ENCODE data around the gene TSPAN33.

- no peak for TF ChIP-seq ZC3H4 (CRISPR knock-in tag; IDR thresholded peaks at IDR 0.05; ENCODE audit: borderline replicate concordance)
- TF ChIP-seq CTCF (CRISPR knock-in tag; IDR thresholded peaks at IDR 0.05), result no peak
- TF ChIP-seq, protein P1, sequence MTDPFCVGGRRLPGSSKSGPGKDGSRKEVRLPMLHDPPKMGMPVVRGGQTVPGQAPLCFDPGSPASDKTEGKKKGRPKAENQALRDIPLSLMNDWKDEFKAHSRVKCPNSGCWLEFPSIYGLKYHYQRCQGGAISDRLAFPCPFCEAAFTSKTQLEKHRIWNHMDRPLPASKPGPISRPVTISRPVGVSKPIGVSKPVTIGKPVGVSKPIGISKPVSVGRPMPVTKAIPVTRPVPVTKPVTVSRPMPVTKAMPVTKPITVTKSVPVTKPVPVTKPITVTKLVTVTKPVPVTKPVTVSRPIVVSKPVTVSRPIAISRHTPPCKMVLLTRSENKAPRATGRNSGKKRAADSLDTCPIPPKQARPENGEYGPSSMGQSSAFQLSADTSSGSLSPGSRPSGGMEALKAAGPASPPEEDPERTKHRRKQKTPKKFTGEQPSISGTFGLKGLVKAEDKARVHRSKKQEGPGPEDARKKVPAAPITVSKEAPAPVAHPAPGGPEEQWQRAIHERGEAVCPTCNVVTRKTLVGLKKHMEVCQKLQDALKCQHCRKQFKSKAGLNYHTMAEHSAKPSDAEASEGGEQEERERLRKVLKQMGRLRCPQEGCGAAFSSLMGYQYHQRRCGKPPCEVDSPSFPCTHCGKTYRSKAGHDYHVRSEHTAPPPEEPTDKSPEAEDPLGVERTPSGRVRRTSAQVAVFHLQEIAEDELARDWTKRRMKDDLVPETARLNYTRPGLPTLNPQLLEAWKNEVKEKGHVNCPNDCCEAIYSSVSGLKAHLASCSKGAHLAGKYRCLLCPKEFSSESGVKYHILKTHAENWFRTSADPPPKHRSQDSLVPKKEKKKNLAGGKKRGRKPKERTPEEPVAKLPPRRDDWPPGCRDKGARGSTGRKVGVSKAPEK (CRISPR knock-in tag; IDR thresholded peaks at IDR 0.05; ENCODE audit: borderline replicate concordance), result no peak
- no peak for TF ChIP-seq BRCA1 (CRISPR knock-in tag; IDR thresholded peaks at IDR 0.05)
- TF ChIP-seq TCF7L2 (IDR thresholded peaks at IDR 0.05; ENCODE audit: low read depth, low read length), result no peak
- TF ChIP-seq, protein P2, sequence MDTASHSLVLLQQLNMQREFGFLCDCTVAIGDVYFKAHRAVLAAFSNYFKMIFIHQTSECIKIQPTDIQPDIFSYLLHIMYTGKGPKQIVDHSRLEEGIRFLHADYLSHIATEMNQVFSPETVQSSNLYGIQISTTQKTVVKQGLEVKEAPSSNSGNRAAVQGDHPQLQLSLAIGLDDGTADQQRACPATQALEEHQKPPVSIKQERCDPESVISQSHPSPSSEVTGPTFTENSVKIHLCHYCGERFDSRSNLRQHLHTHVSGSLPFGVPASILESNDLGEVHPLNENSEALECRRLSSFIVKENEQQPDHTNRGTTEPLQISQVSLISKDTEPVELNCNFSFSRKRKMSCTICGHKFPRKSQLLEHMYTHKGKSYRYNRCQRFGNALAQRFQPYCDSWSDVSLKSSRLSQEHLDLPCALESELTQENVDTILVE (CRISPR knock-in tag; IDR thresholded peaks at IDR 0.05), result no peak
- TF ChIP-seq, protein P3, sequence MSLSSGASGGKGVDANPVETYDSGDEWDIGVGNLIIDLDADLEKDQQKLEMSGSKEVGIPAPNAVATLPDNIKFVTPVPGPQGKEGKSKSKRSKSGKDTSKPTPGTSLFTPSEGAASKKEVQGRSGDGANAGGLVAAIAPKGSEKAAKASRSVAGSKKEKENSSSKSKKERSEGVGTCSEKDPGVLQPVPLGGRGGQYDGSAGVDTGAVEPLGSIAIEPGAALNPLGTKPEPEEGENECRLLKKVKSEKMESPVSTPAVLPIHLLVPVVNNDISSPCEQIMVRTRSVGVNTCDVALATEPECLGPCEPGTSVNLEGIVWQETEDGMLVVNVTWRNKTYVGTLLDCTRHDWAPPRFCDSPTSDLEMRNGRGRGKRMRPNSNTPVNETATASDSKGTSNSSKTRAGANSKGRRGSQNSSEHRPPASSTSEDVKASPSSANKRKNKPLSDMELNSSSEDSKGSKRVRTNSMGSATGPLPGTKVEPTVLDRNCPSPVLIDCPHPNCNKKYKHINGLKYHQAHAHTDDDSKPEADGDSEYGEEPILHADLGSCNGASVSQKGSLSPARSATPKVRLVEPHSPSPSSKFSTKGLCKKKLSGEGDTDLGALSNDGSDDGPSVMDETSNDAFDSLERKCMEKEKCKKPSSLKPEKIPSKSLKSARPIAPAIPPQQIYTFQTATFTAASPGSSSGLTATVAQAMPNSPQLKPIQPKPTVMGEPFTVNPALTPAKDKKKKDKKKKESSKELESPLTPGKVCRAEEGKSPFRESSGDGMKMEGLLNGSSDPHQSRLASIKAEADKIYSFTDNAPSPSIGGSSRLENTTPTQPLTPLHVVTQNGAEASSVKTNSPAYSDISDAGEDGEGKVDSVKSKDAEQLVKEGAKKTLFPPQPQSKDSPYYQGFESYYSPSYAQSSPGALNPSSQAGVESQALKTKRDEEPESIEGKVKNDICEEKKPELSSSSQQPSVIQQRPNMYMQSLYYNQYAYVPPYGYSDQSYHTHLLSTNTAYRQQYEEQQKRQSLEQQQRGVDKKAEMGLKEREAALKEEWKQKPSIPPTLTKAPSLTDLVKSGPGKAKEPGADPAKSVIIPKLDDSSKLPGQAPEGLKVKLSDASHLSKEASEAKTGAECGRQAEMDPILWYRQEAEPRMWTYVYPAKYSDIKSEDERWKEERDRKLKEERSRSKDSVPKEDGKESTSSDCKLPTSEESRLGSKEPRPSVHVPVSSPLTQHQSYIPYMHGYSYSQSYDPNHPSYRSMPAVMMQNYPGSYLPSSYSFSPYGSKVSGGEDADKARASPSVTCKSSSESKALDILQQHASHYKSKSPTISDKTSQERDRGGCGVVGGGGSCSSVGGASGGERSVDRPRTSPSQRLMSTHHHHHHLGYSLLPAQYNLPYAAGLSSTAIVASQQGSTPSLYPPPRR (CRISPR knock-in tag; IDR thresholded peaks at IDR 0.05; ENCODE audit: borderline replicate concordance), result no peak
- TF ChIP-seq DPF2 (CRISPR knock-in tag; IDR thresholded peaks at IDR 0.05; ENCODE audit: borderline replicate concordance, low read depth), result no peak
- TF ChIP-seq, protein P4, sequence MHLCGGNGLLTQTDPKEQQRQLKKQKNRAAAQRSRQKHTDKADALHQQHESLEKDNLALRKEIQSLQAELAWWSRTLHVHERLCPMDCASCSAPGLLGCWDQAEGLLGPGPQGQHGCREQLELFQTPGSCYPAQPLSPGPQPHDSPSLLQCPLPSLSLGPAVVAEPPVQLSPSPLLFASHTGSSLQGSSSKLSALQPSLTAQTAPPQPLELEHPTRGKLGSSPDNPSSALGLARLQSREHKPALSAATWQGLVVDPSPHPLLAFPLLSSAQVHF (CRISPR knock-in tag; IDR thresholded peaks at IDR 0.05), result no peak
- TF ChIP-seq ZNF432 (CRISPR knock-in tag; IDR thresholded peaks at IDR 0.05; ENCODE audit: borderline replicate concordance), result no peak
- no peak for TF ChIP-seq ZNF510 (CRISPR knock-in tag; IDR thresholded peaks at IDR 0.05; ENCODE audit: low read depth)
These were observed 7.4 kb upstream of the TSPAN33 start for GRCh38 chr7:129136887-129137642.

Data from HepG2 (cell line).